HUES6 (cell line): ENCODE data around the gene TRAPPC11.

Source experiments
- H3K27ac ChIP-seq: 2 replicates; pipeline ENCODE4 v1.7.0; 2013; ENCODE audit warnings: low read depth, mild to moderate bottlenecking, low read length, inconsistent platforms
- H3K27me3 ChIP-seq: 2 replicates; pipeline ENCODE4 v1.6.1; 2013; ENCODE audit warnings: low read length; ENCODE audit not compliant: control insufficient read depth, insufficient read depth
- H3K36me3 ChIP-seq: 2 replicates; pipeline ENCODE4 v1.6.1; 2013; ENCODE audit warnings: low read length; ENCODE audit not compliant: control insufficient read depth, insufficient read depth
- H3K4me1 ChIP-seq: 2 replicates; pipeline ENCODE4 v1.6.1; 2013; ENCODE audit warnings: low read length; ENCODE audit not compliant: control insufficient read depth, insufficient read depth
- H3K4me3 ChIP-seq: 2 replicates; pipeline ENCODE4 v1.5.1; 2013; ENCODE audit warnings: low read depth, low read length
- H3K9ac ChIP-seq: one replicate; pipeline ENCODE4 v1.6.1; 2013; ENCODE audit warnings: mild to moderate bottlenecking, low read length
- H3K9me3 ChIP-seq: 2 replicates; pipeline ENCODE4 v1.6.1; 2013; ENCODE audit warnings: low read depth, low read length; ENCODE audit not compliant: control insufficient read depth, insufficient read depth

The TRAPPC11 gene

DNA sequence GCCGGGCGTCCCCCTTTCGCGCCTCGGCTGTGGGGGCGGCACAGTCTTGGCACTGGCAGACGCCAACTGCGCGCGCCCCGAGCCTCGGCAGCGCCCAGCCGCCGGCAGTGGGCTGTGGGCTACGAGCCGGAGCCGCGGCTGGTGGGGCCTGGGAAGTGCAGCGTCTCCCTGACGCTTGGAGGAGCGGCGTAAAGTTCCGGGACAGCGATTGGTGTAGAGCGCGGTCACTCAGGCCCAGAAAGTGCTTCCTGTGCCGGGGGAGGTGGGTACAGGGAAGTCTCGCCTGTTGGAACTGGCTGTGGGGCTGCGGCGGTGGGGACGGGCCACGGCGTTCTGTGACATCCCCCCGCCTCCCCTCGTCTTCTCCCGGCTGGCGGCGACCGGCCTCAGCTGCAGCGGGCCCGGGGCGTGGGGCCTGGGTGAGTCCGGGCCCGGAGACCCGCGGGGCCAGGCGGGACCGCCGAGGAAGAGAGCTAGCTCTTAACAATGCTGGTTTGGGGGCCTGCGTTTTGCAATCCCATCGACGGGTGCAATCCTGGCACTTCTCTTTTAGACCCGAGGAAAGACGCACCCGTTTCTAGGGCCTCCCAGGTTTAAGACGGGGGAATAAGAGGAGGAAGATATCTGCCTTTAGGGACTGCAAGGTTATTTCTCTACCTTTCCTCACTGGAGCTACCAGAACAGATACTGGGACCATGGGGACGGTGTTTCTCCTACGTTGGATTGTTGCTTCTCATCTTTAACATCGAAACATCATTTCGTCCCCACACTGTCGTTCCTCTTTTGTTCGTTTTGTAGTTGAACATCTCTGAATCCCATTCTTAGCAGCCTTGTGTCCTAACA, at the start of gene TRAPPC11, which contains the start of gene RWDD4:
TRAPPC11 (plus strand) TSS at position 265 of the 843 bp plus-strand sequence. CDS start 4,575 bp downstream, outside the sequence.
RWDD4 (minus strand) TSS at position 157 of the 843 bp plus-strand sequence. CDS start 233 bp downstream, outside the sequence.
- H3K27me3 ChIP-seq: no peaks in the 10 kb centered on the region
- peak within 1 kb of the TSS; percentile 89 for H3K9ac ChIP-seq
- H3K36me3 ChIP-seq: peaks cover 18% of the 10 kb centered on the region
- H3K4me1 ChIP-seq: peaks cover 9% of the 10 kb centered on the region
- no peaks in the 10 kb centered on the region for H3K9me3 ChIP-seq
- peak within 1 kb of the TSS; percentile 63; the same call in 1 of the 2 replicates for H3K27ac ChIP-seq
- peak within 1 kb of the TSS; percentile 93 for H3K4me3 ChIP-seq

- H3K4me1 ChIP-seq: no peaks in the 10 kb centered on the region
- no peaks in the 10 kb centered on the region for H3K9me3 ChIP-seq
- H3K27me3 ChIP-seq: no peaks in the 10 kb centered on the region
- no peaks in the 10 kb centered on the region for H3K36me3 ChIP-seq
- no peak overlapping the region for H3K27ac ChIP-seq
- no peak overlapping the region for H3K9ac ChIP-seq
- no peak overlapping the region for H3K4me3 ChIP-seq
These were observed 49.1 kb upstream of the TRAPPC11 start for GRCh38 chr4:183610033-183610432.

GRCh38 chr4:183610613-183611012, 48.5 kb upstream of the TRAPPC11 start:
- Histone ChIP-seq H3K36me3 (no peaks in the 10 kb centered on the region), H3K27me3 (no peaks in the 10 kb centered on the region), H3K4me1 (no peaks in the 10 kb centered on the region), H3K9me3 (no peaks in the 10 kb centered on the region), H3K27ac (no peak overlapping the region), H3K4me3 (no peak overlapping the region), H3K9ac (no peak overlapping the region)

DNA sequence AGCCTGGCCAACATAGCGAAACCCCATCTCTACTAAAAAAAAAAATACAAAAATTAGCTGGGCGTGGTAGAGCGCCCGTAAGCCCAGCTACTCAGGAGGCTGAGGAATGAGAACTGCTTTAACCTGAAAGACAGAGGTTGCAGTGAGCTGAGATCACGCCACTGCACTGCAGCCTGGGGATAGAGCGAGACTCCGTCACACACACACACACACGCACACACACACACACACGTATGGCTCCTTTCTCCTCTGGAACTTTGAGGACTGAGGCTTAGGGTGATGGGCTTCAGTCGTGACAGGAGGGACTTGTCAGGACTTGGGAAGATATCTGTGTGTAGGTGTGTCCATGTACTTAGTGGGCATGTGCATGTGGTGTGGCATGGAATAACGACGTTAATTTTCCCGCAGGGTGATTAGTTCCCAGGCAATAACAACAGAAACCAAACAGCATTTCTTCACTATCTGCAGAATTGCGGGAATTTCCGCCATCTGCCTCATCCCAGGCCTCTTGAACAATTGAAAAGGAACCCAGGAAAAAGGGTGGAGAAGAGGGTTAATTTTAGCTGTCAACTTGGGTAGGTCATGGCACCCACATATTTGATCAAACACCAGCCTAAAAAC, 47.8 kb upstream of the TRAPPC11 start:
- Histone ChIP-seq H3K27ac (no peak overlapping the region), H3K9ac (no peak overlapping the region), H3K36me3 (no peaks in the 10 kb centered on the region), H3K4me1 (no peaks in the 10 kb centered on the region), H3K27me3 (no peaks in the 10 kb centered on the region), H3K4me3 (no peak overlapping the region), H3K9me3 (no peaks in the 10 kb centered on the region)

DNA sequence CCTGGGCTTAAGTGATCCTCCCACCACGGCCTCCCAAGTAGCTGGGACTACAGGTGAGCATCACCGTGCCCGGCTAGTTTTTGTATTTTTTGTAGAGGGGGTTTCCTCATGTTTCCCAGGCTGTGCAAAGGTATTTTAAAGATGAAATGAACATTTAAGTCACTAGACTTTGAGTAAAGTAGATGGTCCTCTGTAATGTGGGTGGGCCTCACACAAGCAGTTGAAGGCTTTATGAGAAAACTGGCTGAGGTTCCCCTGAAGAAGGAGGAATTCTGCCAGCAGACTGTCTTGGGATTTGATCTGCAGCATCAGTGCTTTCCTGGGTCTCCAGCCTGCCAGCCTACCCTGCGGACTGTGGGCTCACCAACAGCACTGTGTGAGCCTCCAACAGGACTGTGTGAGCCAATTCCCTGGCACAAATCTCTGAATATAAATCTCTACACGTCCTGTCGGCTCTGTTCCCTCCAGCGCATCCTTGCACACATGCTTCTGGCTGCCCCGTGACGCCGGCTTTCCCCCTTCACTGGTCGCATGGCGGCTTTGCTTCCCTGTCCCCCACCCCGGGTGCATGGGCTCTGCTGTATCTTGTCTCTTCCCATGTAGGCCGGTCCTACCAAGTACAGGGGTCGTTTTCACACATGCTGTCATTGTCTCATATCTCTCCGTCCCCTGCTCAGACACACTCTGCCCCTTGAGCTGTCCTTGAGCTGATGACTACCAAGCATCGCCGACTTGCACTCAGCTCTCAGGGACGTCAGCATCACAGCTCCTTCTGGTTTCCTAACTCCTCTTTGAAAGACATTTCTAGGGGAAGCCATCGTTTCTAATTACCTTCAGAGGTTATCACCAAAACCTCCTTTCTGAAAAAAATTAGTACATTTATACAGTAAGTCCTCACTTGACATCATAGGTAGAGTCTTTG, 46.5 kb upstream of the TRAPPC11 start:
- H3K27ac ChIP-seq: no peak overlapping the region
- H3K9ac ChIP-seq: no peak overlapping the region
- H3K4me3 ChIP-seq: no peak overlapping the region
- H3K4me1 ChIP-seq: no peaks in the 10 kb centered on the region
- no peaks in the 10 kb centered on the region for H3K27me3 ChIP-seq
- no peaks in the 10 kb centered on the region for H3K36me3 ChIP-seq
- H3K9me3 ChIP-seq: no peaks in the 10 kb centered on the region

DNA sequence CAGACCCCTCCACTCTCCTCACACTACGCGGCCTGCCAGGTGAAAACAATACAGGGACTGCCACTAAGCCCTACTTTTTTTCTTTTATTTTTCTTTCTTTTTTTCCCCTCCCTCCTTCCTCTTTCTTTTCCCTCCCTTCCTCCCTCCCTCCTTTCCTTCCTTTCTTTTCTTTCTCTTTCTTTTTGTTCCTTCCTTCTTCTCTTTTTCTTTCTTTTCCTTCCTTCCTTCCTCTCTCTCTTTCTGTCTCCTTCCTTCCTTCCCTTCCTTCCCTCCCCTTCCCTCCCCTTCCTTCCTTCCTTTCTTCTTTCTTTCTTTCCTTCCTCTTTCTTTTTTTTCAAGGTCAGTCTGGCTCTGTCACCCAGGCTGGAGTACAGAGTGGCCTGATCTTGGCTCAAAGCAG, 42.0 kb upstream of the TRAPPC11 start:
- Histone ChIP-seq H3K4me3 (no peak overlapping the region), H3K9ac (no peak overlapping the region), H3K9me3 (no peaks in the 10 kb centered on the region)

DNA sequence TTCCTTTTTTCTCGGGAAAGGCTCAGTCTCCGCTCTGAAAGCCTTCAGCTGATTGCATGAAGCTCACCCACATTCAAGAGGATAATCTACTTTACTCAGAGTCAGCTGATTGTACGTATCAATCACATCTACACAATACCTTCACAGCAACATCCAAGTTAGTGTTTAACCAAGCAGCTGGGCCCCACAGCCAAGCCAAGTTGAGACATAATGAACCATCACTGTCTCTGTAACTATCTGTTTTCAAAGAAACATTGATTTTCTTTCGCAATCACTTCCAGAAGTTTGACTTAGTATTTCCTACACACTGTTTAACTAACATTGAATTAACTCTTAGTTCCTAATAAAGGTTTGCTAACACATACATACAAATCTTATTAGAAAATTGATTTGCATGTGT, 40.4 kb upstream of the TRAPPC11 start:
- H3K27ac ChIP-seq: no peak overlapping the region
- no peaks in the 10 kb centered on the region for H3K27me3 ChIP-seq
- H3K36me3 ChIP-seq: no peaks in the 10 kb centered on the region
- no peak overlapping the region for H3K9ac ChIP-seq
- no peaks in the 10 kb centered on the region; the same call in 1 of the 2 replicates for H3K4me1 ChIP-seq
- no peak overlapping the region for H3K4me3 ChIP-seq
- H3K9me3 ChIP-seq: no peaks in the 10 kb centered on the region

More for the DNA sequence above, 42.0 kb upstream of the TRAPPC11 start:
- no peaks in the 10 kb centered on the region; the same call in 1 of the 2 replicates for H3K4me1 ChIP-seq
- H3K36me3 ChIP-seq: no peaks in the 10 kb centered on the region
- H3K27me3 ChIP-seq: no peaks in the 10 kb centered on the region
- H3K27ac ChIP-seq: no peak overlapping the region

DNA sequence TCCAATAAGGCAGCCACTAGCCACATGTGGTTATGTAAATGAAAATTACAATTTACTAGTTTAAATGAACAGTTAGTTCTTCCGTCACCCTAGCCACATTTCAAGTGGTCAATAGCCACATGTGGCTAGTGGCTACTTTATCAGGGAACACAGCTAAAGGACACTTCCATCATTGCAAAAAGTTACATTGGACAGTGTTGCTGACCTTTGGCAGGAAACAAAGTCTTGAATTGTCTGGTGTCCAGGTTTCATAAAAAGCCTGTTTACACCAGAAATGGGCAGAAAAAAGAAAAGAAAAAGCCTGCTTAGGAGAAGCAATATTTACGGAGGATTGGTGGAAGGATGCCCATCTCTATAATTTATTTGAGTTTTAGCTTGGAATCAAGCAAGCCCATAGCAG, 38.7 kb upstream of the TRAPPC11 start:
- no peaks in the 10 kb centered on the region for H3K36me3 ChIP-seq
- no peak overlapping the region for H3K9ac ChIP-seq
- H3K4me3 ChIP-seq: no peak overlapping the region
- no peaks in the 10 kb centered on the region; the same call in 1 of the 2 replicates for H3K4me1 ChIP-seq
- no peaks in the 10 kb centered on the region for H3K9me3 ChIP-seq
- no peak overlapping the region for H3K27ac ChIP-seq
- no peaks in the 10 kb centered on the region for H3K27me3 ChIP-seq

GRCh38 chr4:183621875-183622274, 37.2 kb upstream of the TRAPPC11 start:
- no peaks in the 10 kb centered on the region for H3K9me3 ChIP-seq
- H3K27me3 ChIP-seq: no peaks in the 10 kb centered on the region
- H3K4me3 ChIP-seq: no peak overlapping the region
- no peak overlapping the region for H3K9ac ChIP-seq
- no peaks in the 10 kb centered on the region; the same call in 1 of the 2 replicates for H3K4me1 ChIP-seq
- no peaks in the 10 kb centered on the region for H3K36me3 ChIP-seq
- H3K27ac ChIP-seq: no peak overlapping the region

DNA sequence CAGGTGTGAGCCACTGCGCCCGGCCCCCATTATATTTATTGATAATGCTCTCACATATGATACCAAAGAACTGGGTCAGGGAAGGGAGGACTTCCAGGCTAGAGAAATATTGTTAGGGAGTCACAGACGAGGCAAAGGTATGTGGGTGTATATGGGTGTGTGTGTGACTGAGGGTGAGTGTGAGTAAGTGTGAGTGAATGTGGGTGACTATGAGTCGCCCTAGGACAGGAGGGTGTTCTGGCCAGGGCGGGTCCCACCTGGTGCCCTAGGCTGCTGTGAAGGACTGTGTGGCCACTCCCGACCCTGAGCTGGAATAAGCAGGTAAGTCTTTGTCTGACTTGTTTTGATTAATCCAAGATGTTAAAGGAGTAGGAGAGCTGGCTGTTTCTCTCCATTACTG, 34.5 kb upstream of the TRAPPC11 start:
- H3K9me3 ChIP-seq: no peaks in the 10 kb centered on the region
- H3K27ac ChIP-seq: no peak overlapping the region
- H3K4me3 ChIP-seq: no peak overlapping the region
- no peaks in the 10 kb centered on the region for H3K36me3 ChIP-seq
- H3K4me1 ChIP-seq: no peaks in the 10 kb centered on the region
- no peak overlapping the region for H3K9ac ChIP-seq
- no peaks in the 10 kb centered on the region for H3K27me3 ChIP-seq
